Stomach smooth muscle (tissue), 2 donors: ENCODE measurements around the gene PAF1.

Experiments
- H3K27ac ChIP-seq: one replicate; pipeline ENCODE4 v1.7.0; 2013; ENCODE audit warnings: mild to moderate bottlenecking, low read length, inconsistent platforms
- H3K27me3 ChIP-seq, 2 donors: one replicate each; pipeline ENCODE4 v1.7.0; 2013; ENCODE audit warnings: low read length in 2 of 2; ENCODE audit not compliant: insufficient read depth in 2 of 2, control insufficient read depth in 1 of 2
- H3K36me3 ChIP-seq, 2 donors: one replicate each; pipeline ENCODE4 v1.7.0; 2013; ENCODE audit warnings: low read length in 2 of 2; ENCODE audit not compliant: control insufficient read depth in 2 of 2, insufficient read depth in 2 of 2
- H3K4me1 ChIP-seq: one replicate; pipeline ENCODE4 v1.7.0; 2013; ENCODE audit warnings: low read length; ENCODE audit not compliant: control insufficient read depth, insufficient read depth
- H3K4me3 ChIP-seq, 2 donors: one replicate each; pipeline ENCODE4 v1.7.0; 2013; ENCODE audit warnings: low read length in 2 of 2
- H3K9ac ChIP-seq, 2 donors: one replicate each; pipeline ENCODE4 v1.7.0; 2013; ENCODE audit warnings: low read length in 2 of 2, mild to moderate bottlenecking in 1 of 2
- H3K9me3 ChIP-seq, 2 donors: one replicate each; pipeline ENCODE4 v1.7.0; 2013; ENCODE audit warnings: low read length in 2 of 2; ENCODE audit not compliant: control insufficient read depth in 2 of 2
- donor health status: healthy.
- donor health status: Pancreatic carcinoma.

The PAF1 gene

DNA sequence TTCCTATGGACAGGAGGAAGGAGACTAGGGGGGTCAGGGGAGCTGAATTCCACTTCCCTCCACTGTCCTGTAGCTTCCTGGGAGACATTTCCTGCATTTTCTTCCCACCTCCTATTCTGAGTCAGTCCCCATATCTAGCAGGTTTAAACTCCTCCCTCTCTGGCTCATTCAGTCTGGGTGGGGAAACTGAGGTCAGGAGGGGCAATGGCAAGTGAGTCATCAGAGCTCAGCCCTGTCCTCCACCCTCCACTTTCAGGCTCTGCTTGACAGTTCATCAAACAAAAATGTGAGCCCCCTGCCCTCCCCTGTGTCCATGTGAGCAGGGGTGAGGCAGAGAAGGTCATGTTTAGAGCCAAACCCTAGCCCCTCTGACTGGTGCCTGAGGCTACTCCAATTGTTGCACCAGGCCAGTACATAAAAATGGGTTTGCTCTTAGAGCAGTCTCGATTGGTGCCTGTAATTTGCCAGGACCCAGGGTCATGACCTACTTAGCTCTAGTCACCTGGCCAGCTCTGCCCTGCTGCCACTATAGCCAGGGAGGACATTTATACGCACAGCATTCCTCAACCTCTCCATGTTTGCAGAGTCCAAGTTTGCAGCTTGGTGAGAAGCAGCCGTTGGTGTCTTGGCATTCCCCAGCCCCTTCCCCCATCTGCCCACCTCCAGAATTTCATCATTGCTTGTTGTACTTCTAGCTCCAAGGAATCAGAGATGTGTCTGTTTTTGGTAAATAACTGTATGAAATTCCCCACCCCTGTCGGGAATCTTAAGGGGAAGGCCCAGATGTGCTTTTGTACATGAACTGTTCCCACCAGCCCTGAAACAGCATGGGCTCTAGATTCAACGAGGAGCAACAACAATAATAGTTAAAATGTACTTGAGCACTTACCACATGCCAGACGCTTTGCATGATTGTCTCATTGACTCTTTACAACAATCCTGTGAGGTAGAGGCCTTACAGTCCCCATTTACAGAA, 27.9 kb downstream of the PAF1 start:
- no peaks in the 10 kb centered on the region for H3K9me3 ChIP-seq
- H3K4me3 ChIP-seq: peak overlapping the region in 1 of 2 donors; percentile 3
- peak overlapping the region in 1 of 2 donors; percentile 29 for H3K9ac ChIP-seq
- no peaks in the 10 kb centered on the region for H3K27me3 ChIP-seq
- peaks cover 31 to 41% of the 10 kb centered on the region in 2 donors for H3K36me3 ChIP-seq
- H3K27ac ChIP-seq: peak overlapping the region; percentile 53
- H3K4me1 ChIP-seq: peaks cover 17% of the 10 kb centered on the region

- no peak overlapping the region for H3K9ac ChIP-seq
- H3K27ac ChIP-seq: no peak overlapping the region
- H3K4me3 ChIP-seq: no peak overlapping the region
- H3K36me3 ChIP-seq: peaks cover 48 to 62% of the 10 kb centered on the region in 2 donors
- H3K4me1 ChIP-seq: peaks cover 17% of the 10 kb centered on the region
- no peaks in the 10 kb centered on the region for H3K9me3 ChIP-seq
- H3K27me3 ChIP-seq: no peaks in the 10 kb centered on the region
Observed at GRCh38 chr19:39360599-39360998, 30.3 kb downstream of the PAF1 start.

DNA sequence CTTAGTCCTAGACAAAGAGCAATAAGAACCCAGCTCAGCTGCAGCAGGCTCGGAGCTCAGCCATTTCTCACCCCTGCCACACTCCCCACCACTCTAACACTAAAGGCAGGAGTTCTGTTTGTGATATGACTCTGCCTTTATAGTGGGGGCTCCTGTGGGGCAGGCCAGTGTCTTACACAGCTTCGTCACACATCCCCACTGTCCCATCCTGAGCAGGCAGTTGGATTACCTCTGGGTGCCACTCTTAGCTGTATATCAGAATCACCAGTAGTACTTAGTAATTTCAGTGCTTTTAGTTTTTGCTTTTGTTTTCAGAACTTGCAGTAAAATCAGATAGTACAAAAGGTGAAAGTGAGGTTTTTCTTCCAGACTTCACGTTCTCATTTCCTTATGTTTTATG, 31.9 kb downstream of the PAF1 start:
- Histone ChIP-seq H3K27ac (no peak overlapping the region), H3K9ac (no peak overlapping the region)

DNA sequence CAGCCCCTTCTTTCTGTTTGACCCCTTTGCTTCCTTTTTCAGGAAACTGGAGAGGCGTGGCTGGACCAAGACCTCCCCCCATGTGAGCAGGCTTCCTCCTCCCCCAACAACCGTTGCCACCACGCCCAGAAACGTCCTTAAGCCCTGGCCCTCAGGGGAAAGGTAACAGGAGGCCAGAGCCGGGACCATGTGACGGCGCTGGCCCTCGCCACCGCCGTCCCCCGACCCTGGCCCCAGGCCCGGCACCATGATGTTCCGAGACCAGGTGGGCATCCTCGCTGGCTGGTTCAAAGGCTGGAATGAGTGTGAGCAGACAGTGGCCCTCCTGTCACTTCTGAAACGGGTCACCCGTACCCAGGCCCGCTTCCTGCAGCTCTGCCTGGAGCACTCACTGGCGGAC, 34.3 kb downstream of the PAF1 start:
- Histone ChIP-seq H3K27ac (no peak overlapping the region), H3K9me3 (no peaks in the 10 kb centered on the region), H3K36me3 (peaks cover 57 to 62% of the 10 kb centered on the region in 2 donors), H3K9ac (no peak overlapping the region), H3K4me1 (peaks cover 7% of the 10 kb centered on the region), H3K27me3 (no peaks in the 10 kb centered on the region), H3K4me3 (no peak overlapping the region)

More for the DNA sequence above, 31.9 kb downstream of the PAF1 start:
- no peak overlapping the region for H3K4me3 ChIP-seq
- H3K4me1 ChIP-seq: peaks cover 14% of the 10 kb centered on the region
- no peaks in the 10 kb centered on the region for H3K27me3 ChIP-seq
- H3K36me3 ChIP-seq: peaks cover 56 to 69% of the 10 kb centered on the region in 2 donors
- no peaks in the 10 kb centered on the region for H3K9me3 ChIP-seq

GRCh38 chr19:39356073-39356472, 34.8 kb downstream of the PAF1 start:
- H3K27ac ChIP-seq: no peak overlapping the region
- H3K36me3 ChIP-seq: peaks cover 57 to 63% of the 10 kb centered on the region in 2 donors

DNA sequence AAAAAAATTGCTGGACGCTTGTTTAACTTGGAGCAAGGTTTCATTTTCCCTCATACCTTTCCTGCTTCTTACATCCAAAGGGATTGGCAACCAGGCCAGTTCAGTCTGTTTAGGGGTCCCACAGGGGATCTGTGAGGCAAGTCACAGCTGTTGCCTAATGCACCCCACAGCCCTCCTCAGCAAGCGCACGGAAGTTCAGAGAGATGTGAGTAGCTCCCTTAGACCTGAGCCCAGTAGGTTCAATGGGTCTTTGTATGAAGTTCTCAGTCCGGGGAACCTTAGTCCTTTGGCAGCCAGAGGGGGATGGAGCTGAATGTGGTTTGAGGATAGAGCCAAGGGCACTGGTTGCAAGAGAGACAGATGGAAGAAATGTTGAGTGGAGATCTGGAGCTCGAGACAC, 35.7 kb downstream of the PAF1 start:
- Histone ChIP-seq H3K27ac (peak overlapping the region; percentile 18), H3K9me3 (no peaks in the 10 kb centered on the region), H3K27me3 (no peaks in the 10 kb centered on the region), H3K36me3 (peaks cover 51 to 55% of the 10 kb centered on the region in 2 donors), H3K9ac (no peak overlapping the region), H3K4me1 (peaks cover 10% of the 10 kb centered on the region), H3K4me3 (no peak overlapping the region)

More at GRCh38 chr19:39356073-39356472, 34.8 kb downstream of the PAF1 start:
- H3K9ac ChIP-seq: no peak overlapping the region
- H3K4me1 ChIP-seq: peaks cover 10% of the 10 kb centered on the region
- H3K9me3 ChIP-seq: no peaks in the 10 kb centered on the region
- H3K27me3 ChIP-seq: no peaks in the 10 kb centered on the region
- H3K4me3 ChIP-seq: no peak overlapping the region

DNA sequence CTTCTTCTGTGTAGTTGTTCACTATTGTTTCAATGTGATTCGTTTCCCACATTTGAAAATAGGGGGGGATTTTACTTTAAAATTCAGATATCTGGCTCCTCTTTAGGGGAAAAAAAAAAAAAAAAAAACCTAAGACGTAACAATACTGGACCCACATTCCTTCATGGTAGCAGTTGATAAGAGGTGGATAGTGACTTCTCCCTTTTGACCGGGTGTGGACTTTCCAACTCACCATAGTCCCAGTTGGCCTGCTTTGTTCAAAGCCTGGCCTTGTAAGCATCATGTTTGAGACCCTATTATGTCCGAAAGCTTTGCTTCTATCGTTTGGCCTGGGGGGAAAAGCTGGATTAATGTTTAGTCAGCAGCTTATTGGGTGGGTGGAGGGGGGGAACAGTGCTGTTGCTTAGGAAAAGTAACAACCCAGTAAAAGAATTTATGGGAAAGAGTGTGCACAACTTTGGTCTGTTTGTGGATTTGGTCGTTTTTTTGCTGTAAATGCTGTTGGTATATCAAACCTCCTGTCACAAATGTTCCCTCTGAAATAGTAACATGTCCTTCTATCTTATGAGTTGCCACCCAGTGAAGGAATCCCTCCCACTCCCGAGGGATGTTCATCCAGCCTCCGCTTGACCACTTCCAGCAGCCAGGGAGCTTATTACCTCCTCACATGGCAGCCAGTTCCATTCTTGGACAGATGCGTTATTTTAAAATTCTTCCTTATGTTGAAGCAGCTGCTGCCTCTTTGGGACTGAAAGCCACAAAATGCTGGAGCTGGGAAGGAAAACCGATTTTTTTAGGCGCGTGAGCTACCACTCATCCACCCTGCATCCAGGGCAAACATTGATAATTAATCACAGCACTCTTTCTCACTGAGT, 38.3 kb downstream of the PAF1 start:
- H3K27ac ChIP-seq: no peak overlapping the region
- H3K27me3 ChIP-seq: no peaks in the 10 kb centered on the region
- no peaks in the 10 kb centered on the region for H3K9me3 ChIP-seq
- peaks cover 10% of the 10 kb centered on the region for H3K4me1 ChIP-seq
- H3K36me3 ChIP-seq: peaks cover 39 to 44% of the 10 kb centered on the region in 2 donors
- H3K4me3 ChIP-seq: no peak overlapping the region
- no peak overlapping the region for H3K9ac ChIP-seq

DNA sequence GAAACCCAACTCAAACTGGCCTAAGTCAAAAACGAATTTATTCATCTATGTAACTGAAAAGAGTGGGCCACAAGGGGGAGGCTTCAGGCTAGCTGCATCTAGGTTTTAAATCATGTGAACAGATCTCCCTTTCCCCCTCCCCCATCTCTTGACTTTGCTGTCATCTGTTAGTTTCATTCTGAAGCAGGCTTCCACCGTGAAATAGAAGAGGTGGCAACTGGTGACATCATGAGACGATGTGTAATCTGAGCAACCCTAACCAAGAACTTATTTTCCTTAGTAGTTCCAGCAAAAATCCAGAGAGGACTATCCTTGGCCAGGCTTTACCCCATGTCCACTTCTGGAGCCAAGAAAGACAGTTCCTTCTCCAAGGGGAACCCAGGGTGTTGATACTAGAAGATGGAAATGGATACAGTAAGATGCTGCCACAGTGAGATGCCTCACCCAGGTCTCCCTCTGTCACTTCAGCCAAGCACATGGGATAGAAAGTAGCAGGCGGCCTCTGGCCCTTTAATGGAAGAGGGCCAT, 39.3 kb downstream of the PAF1 start:
- H3K9me3 ChIP-seq: no peaks in the 10 kb centered on the region
- H3K4me1 ChIP-seq: peaks cover 14% of the 10 kb centered on the region
- peak overlapping the region in 1 of 2 donors; percentile 13 for H3K9ac ChIP-seq
- H3K27ac ChIP-seq: no peak overlapping the region
- peaks cover 28 to 34% of the 10 kb centered on the region in 2 donors for H3K36me3 ChIP-seq
- no peak overlapping the region for H3K4me3 ChIP-seq
- no peaks in the 10 kb centered on the region for H3K27me3 ChIP-seq

DNA sequence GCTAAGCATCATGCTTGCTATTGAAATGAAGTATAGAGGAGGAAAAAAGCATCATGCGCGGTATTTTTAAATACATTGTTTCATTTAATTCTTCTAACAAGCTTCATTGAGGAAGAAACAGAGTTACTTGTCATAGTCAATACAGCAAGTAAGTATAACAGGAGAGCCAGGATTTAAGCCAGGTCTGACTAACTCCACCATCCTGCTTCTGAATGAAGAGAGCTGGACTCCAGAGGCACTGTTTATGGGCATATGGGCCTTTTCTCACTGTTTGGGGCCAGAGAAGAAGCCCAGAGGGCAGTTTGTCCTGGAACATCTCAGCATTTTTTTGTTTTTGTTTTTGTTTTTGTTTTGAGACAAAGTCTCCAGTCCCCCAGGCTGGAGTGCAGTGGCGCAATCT, 40.8 kb downstream of the PAF1 start:
- Histone ChIP-seq H3K9me3 (no peaks in the 10 kb centered on the region), H3K4me1 (peaks cover 24% of the 10 kb centered on the region), H3K4me3 (no peak overlapping the region), H3K9ac (no peak overlapping the region), H3K27me3 (no peaks in the 10 kb centered on the region), H3K36me3 (peaks cover 14 to 26% of the 10 kb centered on the region in 2 donors), H3K27ac (no peak overlapping the region)

- Histone ChIP-seq H3K27ac (no peak overlapping the region), H3K9me3 (no peaks in the 10 kb centered on the region), H3K36me3 (peaks cover 12 to 20% of the 10 kb centered on the region in 2 donors), H3K4me1 (peaks cover 30% of the 10 kb centered on the region), H3K9ac (no peak overlapping the region), H3K4me3 (no peak overlapping the region), H3K27me3 (no peaks in the 10 kb centered on the region)
Observed at GRCh38 chr19:39349326-39349725, 41.6 kb downstream of the PAF1 start.
